NCI-H1048 (cell line): ENCODE data around the gene MYH6.

Source experiments
- DNase-seq: peaks from one replicate; lab custom pipeline; 2025; lab: John Stamatoyannopoulos, UW

MYH6 gene

GRCh38 chr14:23376482-23377197, 31.4 kb downstream of the MYH6 start, which contains the start of gene CMTM5:
TSS of gene CMTM5 (plus strand) at chr14:23377046. CDS start at chr14:23377252, 206 bp downstream.
- DNase-seq: no peak

GRCh38 chr14:23375527-23376251, 32.4 kb downstream of the MYH6 start:
- DNase-seq: no peak

GRCh38 chr14:23373041-23373440, 35.0 kb downstream of the MYH6 start:
- DNase-seq: no peak

GRCh38 chr14:23372509-23372908, 35.6 kb downstream of the MYH6 start, which contains the start of gene IL25:
TSS of gene IL25 (plus strand) at chr14:23372809.
- DNase-seq: no peak

GRCh38 chr14:23371865-23372264, 36.2 kb downstream of the MYH6 start:
- no peak for DNase-seq

- no peak for DNase-seq
Observed at GRCh38 chr14:23370221-23370620, 37.9 kb downstream of the MYH6 start.

- DNase-seq: peak; percentile 61
Observed at GRCh38 chr14:23366426-23366921, 41.6 kb downstream of the MYH6 start.

- DNase-seq: peak; percentile 61
Observed at GRCh38 chr14:23365732-23366425, 42.2 kb downstream of the MYH6 start.

- no peak for DNase-seq
Observed at GRCh38 chr14:23365036-23365731, 42.9 kb downstream of the MYH6 start, which contains the start of gene EFS. TSS of gene EFS (minus strand) at chr14:23365172. CDS start at chr14:23365025, 147 bp downstream.

- no peak for DNase-seq
Observed at GRCh38 chr14:23364164-23365035, 43.7 kb downstream of the MYH6 start.

GRCh38 chr14:23362200-23362599, 45.9 kb downstream of the MYH6 start:
- DNase-seq: no peak

- DNase-seq: no peak
Observed at GRCh38 chr14:23361763-23362162, 46.3 kb downstream of the MYH6 start.

- DNase-seq: no peak
Observed at GRCh38 chr14:23361320-23361719, 46.8 kb downstream of the MYH6 start.

- DNase-seq: no peak
Observed at GRCh38 chr14:23360496-23360895, 47.6 kb downstream of the MYH6 start.

GRCh38 chr14:23359722-23360447, 48.2 kb downstream of the MYH6 start:
- no peak for DNase-seq

GRCh38 chr14:23359167-23359626, 48.9 kb downstream of the MYH6 start:
- DNase-seq: no peak

GRCh38 chr14:23358553-23359166, 49.4 kb downstream of the MYH6 start:
- DNase-seq: no peak

- no peak for DNase-seq
Observed at GRCh38 chr14:23358042-23358441, 50.0 kb downstream of the MYH6 start.

- DNase-seq: no peak
Observed at GRCh38 chr14:23357261-23357660, 50.8 kb downstream of the MYH6 start.

- DNase-seq: no peak
Observed at GRCh38 chr14:23356662-23357061, 51.4 kb downstream of the MYH6 start.
